GM23338 (cell line): Measurements from ENCODE around the gene CYP19A1. TPM values are rescaled to one million over a fixed set of nuclear protein-coding genes. Genes with fewer than 3 reads are reported as not detected.

Experiments used
- ATAC-seq: fragments of 200-7000 bp; cut with Tn5 transposase; 3 replicates; pipeline ENCODE4 v1.9.1; 2020
- DNase-seq: peaks from one replicate; pipeline ENCODE4 v3.0.0-alpha.2; 2015; ENCODE audit warnings: low spot score
- H2AFZ ChIP-seq: fragments of 200-600 bp; sonication (generic); 2 replicates; pipeline ENCODE4 v1.8.0; 2016; ENCODE audit warnings: antibody characterized with exemption, mild to moderate bottlenecking, moderate library complexity
- H3F3A ChIP-seq: fragments of 200-600 bp; sonication (generic); replicated peaks from 2 replicates; pipeline ENCODE4 v1.8.0; 2017; ENCODE audit warnings: antibody characterized with exemption, mixed run types, low read depth
- H3K27ac ChIP-seq: fragments of 200-600 bp; sonication (generic); 2 replicates; pipeline ENCODE4 v1.6.1; 2016; ENCODE audit warnings: low read depth
- H3K27me3 ChIP-seq: fragments of 200-600 bp; sonication (generic); 2 replicates; pipeline ENCODE4 v1.8.0; 2016; ENCODE audit warnings: mild to moderate bottlenecking, mixed run types, moderate library complexity; ENCODE audit not compliant: insufficient read depth
- H3K36me3 ChIP-seq: fragments of 200-600 bp; sonication (generic); 2 replicates; pipeline ENCODE4 v1.8.0; 2016; ENCODE audit warnings: mild to moderate bottlenecking; ENCODE audit not compliant: insufficient read depth
- H3K4me1 ChIP-seq: fragments of 200-600 bp; sonication (generic); 2 replicates; pipeline ENCODE4 v1.8.0; 2016; ENCODE audit warnings: mild to moderate bottlenecking, moderate library complexity; ENCODE audit not compliant: insufficient read depth
- H3K4me2 ChIP-seq: fragments of 200-600 bp; sonication (generic); 2 replicates; pipeline ENCODE4 v1.7.1; 2017; ENCODE audit warnings: mixed run types
- H3K4me3 ChIP-seq: fragments of 200-600 bp; sonication (generic); 2 replicates; pipeline ENCODE4 v1.6.1; 2016; ENCODE audit warnings: mixed run types
- H3K79me2 ChIP-seq: fragments of 200-600 bp; sonication (generic); replicated peaks from 2 replicates; pipeline ENCODE4 v1.8.0; 2017; ENCODE audit warnings: mild to moderate bottlenecking; ENCODE audit not compliant: insufficient read depth
- H3K9me2 ChIP-seq: fragments of 200-600 bp; sonication (generic); 2 replicates; pipeline ENCODE4 v1.8.0; 2017; ENCODE audit not compliant: insufficient read depth
- H4K20me1 ChIP-seq: fragments of 200-600 bp; sonication (generic); replicated peaks from 2 replicates; pipeline ENCODE4 v1.8.0; 2017; ENCODE audit warnings: mild to moderate bottlenecking; ENCODE audit not compliant: insufficient read depth
- H3K27ac Mint-ChIP-seq: 2 replicates; pipeline ENCODE4 v1.8.0; 2020; ENCODE audit warnings: inconsistent platforms, mild to moderate bottlenecking, moderate library complexity, mixed read lengths
- H3K27me3 Mint-ChIP-seq: 3 replicates; pipeline ENCODE4 v1.8.0; 2022; ENCODE audit warnings: low read depth, mild to moderate bottlenecking, moderate library complexity, mixed read lengths, inconsistent platforms; ENCODE audit not compliant: insufficient read depth, poor library complexity
- H3K36me3 Mint-ChIP-seq: 3 replicates; pipeline ENCODE4 v1.8.0; 2021; ENCODE audit warnings: low read depth, mild to moderate bottlenecking, inconsistent platforms, moderate library complexity, mixed read lengths
- H3K4me1 Mint-ChIP-seq: 3 replicates; pipeline ENCODE4 v1.8.0; 2020; ENCODE audit warnings: mild to moderate bottlenecking, inconsistent platforms, mixed read lengths
- H3K4me3 Mint-ChIP-seq: 3 replicates; pipeline ENCODE4 v1.8.0; 2021; ENCODE audit warnings: moderate library complexity, mild to moderate bottlenecking, inconsistent platforms, mixed read lengths
- H3K9me3 Mint-ChIP-seq: 3 replicates; pipeline ENCODE4 v1.8.0; 2020; ENCODE audit warnings: moderate library complexity, mild to moderate bottlenecking, inconsistent platforms, mixed read lengths
- CREB1 ChIP-seq: fragments of 250-450 bp; sonication (Bioruptor Pico); IDR thresholded peaks from 2 replicates; pipeline ENCODE4 v1.5.0; 2020; ENCODE audit warnings: low read depth, mild to moderate bottlenecking, moderate library complexity
- EZH2 ChIP-seq: fragments of 200-600 bp; sonication (generic); IDR thresholded peaks from one replicate; pipeline ENCODE4 v1.8.0; 2017; ENCODE audit warnings: antibody characterized with exemption, mild to moderate bottlenecking, low read depth; ENCODE audit not compliant: unreplicated experiment
- EZH2phosphoT487 ChIP-seq: fragments of 200-600 bp; sonication (generic); IDR thresholded peaks from one replicate; pipeline ENCODE4 v1.8.1; 2018; ENCODE audit warnings: antibody characterized with exemption; ENCODE audit not compliant: unreplicated experiment
- JUNB ChIP-seq: IDR thresholded peaks from one replicate; pipeline ENCODE4 v1.6.1; 2016; ENCODE audit warnings: antibody characterized with exemption; ENCODE audit not compliant: unreplicated experiment
- NANOG ChIP-seq: IDR thresholded peaks from 2 replicates; pipeline ENCODE4 v1.6.1; 2016; ENCODE audit warnings: antibody characterized with exemption, borderline replicate concordance
- POLR2AphosphoS5 ChIP-seq: IDR thresholded peaks from 2 replicates; pipeline ENCODE4 v1.6.1; 2016; ENCODE audit warnings: antibody characterized with exemption, low read depth
- STAT1 ChIP-seq: IDR thresholded peaks from one replicate; pipeline ENCODE4 v1.6.1; 2016; ENCODE audit warnings: antibody characterized with exemption; ENCODE audit not compliant: unreplicated experiment
- ZNF114 ChIP-seq: fragments of 250-450 bp; sonication (Bioruptor Pico); IDR thresholded peaks from 2 replicates; pipeline ENCODE4 v1.5.0; 2020; ENCODE audit warnings: mild to moderate bottlenecking, moderate library complexity
- ZNF331 ChIP-seq: fragments of 250-450 bp; sonication (Bioruptor Pico); IDR thresholded peaks from 2 replicates; pipeline ENCODE4 v1.5.0; 2020; ENCODE audit warnings: low read depth, mild to moderate bottlenecking, moderate library complexity
- polyA plus RNA-seq: library from polyadenylated mRNA; unstranded; fragments of >200 nt; fragmentation: Nextera tagmentation; extraction: Ambion mirVana; gene quantifications from 2 replicates; pipeline ENCODE4 v1.2.1, GENCODE V29; 2016
- total RNA-seq: library from RNA; depleted of rRNA; stranded (reverse); fragments of >200 nt; shearing (Covaris generic); gene quantifications from 2 replicates; pipeline ENCODE4 v1.2.3, GENCODE V29; 2014
- TF ChIP-seq, protein P1 (sequence below): IDR thresholded peaks from one replicate; pipeline ENCODE4 v1.6.1; 2018; ENCODE audit warnings: antibody characterized with exemption; ENCODE audit not compliant: unreplicated experiment
- TF ChIP-seq, protein P2 (sequence below), 2 experiments: fragments of 200-600 bp in 1 of 2; sonication (generic) in 1 of 2; conservative IDR thresholded peaks; 2 replicates each; pipeline versions ENCODE4 v1.5.1 to v1.6.1; 2016 to 2017; ENCODE audit warnings: antibody characterized with exemption in 2 of 2, low read depth in 2 of 2, mild to moderate bottlenecking in 2 of 2, moderate library complexity in 1 of 2
- TF ChIP-seq, protein P3 (sequence below): fragments of 250-450 bp; sonication (Bioruptor Pico); IDR thresholded peaks from 2 replicates; pipeline ENCODE4 v1.5.0; 2020; ENCODE audit warnings: mild to moderate bottlenecking, moderate library complexity
- TF ChIP-seq, protein P4 (sequence below): IDR thresholded peaks from 2 replicates; pipeline ENCODE4 v1.6.1; 2016; ENCODE audit warnings: antibody characterized with exemption

CYP19A1 gene
- total and polyA plus RNA-seq, 2 experiments from 2014 or later, result 0.42 TPM; not detected in 1

DNA sequence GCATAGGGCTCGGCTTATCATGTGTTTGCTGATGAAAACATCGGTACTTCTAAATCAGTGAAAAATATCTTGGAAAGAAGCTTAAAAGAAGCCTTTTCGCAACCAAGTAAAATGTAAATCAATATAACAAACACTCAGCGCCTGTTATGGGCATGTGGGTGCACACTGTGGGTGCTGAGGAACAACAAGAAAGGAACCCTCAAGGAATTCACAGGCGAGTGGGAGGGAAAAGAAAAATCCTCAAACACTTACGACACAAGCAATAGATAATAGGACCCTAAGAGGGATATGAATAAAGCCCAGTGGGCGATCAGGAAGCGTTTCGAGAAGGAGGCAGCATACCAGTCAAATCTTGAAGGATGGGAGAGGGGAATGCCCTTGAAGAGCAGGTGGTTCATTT is 25.0 kb upstream of the CYP19A1 start:
- H3K27me3 ChIP-seq, result no peaks in the 10 kb centered on the region
- Mint-ChIP-seq H3K4me3 (no peak overlapping the region), H3K27ac (no peak overlapping the region), H3K9me3 (no peaks in the 10 kb centered on the region), H3K4me1 (peaks cover 2% of the 10 kb centered on the region; the same call in 1 of the 3 replicates), H3K36me3 (no peaks in the 10 kb centered on the region), H3K27me3 (peaks cover 1% of the 10 kb centered on the region)
- H3F3A ChIP-seq, result no peaks in the 10 kb centered on the region
- H3K36me3 ChIP-seq, result no peaks in the 10 kb centered on the region
- no peaks in the 10 kb centered on the region; the same call in 1 of the 2 replicates for H3K4me1 ChIP-seq
- DNase-seq (peak; percentile 24), ATAC-seq (peak; percentile 46; the same call in 2 of the 3 replicates)
- H3K4me3 ChIP-seq, result no peak overlapping the region
- no peak overlapping the region for H3K27ac ChIP-seq
- TF ChIP-seq JUNB (no peak), ZNF114 (CRISPR knock-in tag) (no peak), POLR2AphosphoS5 (no peak), CREB1 (CRISPR knock-in tag) (no peak), NANOG (no peak), STAT1 (no peak), EZH2phosphoT487 (no peak), EZH2 (no peak), ZNF331 (CRISPR knock-in tag) (no peak)
- TF ChIP-seq, protein P1, sequence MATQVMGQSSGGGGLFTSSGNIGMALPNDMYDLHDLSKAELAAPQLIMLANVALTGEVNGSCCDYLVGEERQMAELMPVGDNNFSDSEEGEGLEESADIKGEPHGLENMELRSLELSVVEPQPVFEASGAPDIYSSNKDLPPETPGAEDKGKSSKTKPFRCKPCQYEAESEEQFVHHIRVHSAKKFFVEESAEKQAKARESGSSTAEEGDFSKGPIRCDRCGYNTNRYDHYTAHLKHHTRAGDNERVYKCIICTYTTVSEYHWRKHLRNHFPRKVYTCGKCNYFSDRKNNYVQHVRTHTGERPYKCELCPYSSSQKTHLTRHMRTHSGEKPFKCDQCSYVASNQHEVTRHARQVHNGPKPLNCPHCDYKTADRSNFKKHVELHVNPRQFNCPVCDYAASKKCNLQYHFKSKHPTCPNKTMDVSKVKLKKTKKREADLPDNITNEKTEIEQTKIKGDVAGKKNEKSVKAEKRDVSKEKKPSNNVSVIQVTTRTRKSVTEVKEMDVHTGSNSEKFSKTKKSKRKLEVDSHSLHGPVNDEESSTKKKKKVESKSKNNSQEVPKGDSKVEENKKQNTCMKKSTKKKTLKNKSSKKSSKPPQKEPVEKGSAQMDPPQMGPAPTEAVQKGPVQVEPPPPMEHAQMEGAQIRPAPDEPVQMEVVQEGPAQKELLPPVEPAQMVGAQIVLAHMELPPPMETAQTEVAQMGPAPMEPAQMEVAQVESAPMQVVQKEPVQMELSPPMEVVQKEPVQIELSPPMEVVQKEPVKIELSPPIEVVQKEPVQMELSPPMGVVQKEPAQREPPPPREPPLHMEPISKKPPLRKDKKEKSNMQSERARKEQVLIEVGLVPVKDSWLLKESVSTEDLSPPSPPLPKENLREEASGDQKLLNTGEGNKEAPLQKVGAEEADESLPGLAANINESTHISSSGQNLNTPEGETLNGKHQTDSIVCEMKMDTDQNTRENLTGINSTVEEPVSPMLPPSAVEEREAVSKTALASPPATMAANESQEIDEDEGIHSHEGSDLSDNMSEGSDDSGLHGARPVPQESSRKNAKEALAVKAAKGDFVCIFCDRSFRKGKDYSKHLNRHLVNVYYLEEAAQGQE, result no peak
- TF ChIP-seq, protein P2, sequence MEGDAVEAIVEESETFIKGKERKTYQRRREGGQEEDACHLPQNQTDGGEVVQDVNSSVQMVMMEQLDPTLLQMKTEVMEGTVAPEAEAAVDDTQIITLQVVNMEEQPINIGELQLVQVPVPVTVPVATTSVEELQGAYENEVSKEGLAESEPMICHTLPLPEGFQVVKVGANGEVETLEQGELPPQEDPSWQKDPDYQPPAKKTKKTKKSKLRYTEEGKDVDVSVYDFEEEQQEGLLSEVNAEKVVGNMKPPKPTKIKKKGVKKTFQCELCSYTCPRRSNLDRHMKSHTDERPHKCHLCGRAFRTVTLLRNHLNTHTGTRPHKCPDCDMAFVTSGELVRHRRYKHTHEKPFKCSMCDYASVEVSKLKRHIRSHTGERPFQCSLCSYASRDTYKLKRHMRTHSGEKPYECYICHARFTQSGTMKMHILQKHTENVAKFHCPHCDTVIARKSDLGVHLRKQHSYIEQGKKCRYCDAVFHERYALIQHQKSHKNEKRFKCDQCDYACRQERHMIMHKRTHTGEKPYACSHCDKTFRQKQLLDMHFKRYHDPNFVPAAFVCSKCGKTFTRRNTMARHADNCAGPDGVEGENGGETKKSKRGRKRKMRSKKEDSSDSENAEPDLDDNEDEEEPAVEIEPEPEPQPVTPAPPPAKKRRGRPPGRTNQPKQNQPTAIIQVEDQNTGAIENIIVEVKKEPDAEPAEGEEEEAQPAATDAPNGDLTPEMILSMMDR (conservative IDR thresholded peaks at IDR 0.05; ENCODE audit: low read depth in 2 of 2), result no peak
- TF ChIP-seq, protein P3, sequence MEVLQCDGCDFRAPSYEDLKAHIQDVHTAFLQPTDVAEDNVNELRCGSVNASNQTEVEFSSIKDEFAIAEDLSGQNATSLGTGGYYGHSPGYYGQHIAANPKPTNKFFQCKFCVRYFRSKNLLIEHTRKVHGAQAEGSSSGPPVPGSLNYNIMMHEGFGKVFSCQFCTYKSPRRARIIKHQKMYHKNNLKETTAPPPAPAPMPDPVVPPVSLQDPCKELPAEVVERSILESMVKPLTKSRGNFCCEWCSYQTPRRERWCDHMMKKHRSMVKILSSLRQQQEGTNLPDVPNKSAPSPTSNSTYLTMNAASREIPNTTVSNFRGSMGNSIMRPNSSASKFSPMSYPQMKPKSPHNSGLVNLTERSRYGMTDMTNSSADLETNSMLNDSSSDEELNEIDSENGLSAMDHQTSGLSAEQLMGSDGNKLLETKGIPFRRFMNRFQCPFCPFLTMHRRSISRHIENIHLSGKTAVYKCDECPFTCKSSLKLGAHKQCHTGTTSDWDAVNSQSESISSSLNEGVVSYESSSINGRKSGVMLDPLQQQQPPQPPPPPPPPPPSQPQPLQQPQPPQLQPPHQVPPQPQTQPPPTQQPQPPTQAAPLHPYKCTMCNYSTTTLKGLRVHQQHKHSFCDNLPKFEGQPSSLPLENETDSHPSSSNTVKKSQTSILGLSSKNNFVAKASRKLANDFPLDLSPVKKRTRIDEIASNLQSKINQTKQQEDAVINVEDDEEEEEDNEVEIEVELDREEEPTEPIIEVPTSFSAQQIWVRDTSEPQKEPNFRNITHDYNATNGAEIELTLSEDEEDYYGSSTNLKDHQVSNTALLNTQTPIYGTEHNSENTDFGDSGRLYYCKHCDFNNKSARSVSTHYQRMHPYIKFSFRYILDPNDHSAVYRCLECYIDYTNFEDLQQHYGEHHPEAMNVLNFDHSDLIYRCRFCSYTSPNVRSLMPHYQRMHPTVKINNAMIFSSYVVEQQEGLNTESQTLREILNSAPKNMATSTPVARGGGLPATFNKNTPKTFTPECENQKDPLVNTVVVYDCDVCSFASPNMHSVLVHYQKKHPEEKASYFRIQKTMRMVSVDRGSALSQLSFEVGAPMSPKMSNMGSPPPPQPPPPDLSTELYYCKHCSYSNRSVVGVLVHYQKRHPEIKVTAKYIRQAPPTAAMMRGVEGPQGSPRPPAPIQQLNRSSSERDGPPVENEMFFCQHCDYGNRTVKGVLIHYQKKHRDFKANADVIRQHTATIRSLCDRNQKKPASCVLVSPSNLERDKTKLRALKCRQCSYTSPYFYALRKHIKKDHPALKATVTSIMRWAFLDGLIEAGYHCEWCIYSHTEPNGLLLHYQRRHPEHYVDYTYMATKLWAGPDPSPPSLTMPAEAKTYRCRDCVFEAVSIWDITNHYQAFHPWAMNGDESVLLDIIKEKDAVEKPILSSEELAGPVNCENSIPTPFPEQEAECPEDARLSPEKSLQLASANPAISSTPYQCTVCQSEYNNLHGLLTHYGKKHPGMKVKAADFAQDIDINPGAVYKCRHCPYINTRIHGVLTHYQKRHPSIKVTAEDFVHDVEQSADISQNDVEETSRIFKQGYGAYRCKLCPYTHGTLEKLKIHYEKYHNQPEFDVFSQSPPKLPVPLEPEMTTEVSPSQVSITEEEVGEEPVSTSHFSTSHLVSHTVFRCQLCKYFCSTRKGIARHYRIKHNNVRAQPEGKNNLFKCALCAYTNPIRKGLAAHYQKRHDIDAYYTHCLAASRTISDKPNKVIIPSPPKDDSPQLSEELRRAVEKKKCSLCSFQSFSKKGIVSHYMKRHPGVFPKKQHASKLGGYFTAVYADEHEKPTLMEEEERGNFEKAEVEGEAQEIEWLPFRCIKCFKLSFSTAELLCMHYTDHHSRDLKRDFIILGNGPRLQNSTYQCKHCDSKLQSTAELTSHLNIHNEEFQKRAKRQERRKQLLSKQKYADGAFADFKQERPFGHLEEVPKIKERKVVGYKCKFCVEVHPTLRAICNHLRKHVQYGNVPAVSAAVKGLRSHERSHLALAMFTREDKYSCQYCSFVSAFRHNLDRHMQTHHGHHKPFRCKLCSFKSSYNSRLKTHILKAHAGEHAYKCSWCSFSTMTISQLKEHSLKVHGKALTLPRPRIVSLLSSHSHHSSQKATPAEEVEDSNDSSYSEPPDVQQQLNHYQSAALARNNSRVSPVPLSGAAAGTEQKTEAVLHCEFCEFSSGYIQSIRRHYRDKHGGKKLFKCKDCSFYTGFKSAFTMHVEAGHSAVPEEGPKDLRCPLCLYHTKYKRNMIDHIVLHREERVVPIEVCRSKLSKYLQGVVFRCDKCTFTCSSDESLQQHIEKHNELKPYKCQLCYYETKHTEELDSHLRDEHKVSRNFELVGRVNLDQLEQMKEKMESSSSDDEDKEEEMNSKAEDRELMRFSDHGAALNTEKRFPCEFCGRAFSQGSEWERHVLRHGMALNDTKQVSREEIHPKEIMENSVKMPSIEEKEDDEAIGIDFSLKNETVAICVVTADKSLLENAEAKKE (CRISPR knock-in tag), result no peak
- TF ChIP-seq, protein P4, sequence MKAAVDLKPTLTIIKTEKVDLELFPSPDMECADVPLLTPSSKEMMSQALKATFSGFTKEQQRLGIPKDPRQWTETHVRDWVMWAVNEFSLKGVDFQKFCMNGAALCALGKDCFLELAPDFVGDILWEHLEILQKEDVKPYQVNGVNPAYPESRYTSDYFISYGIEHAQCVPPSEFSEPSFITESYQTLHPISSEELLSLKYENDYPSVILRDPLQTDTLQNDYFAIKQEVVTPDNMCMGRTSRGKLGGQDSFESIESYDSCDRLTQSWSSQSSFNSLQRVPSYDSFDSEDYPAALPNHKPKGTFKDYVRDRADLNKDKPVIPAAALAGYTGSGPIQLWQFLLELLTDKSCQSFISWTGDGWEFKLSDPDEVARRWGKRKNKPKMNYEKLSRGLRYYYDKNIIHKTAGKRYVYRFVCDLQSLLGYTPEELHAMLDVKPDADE, result no peak
- no peaks in the 10 kb centered on the region for H3K79me2 ChIP-seq
- no peaks in the 10 kb centered on the region for H3K9me2 ChIP-seq
- H3K4me2 ChIP-seq, result no peak overlapping the region
- no peaks in the 10 kb centered on the region for H4K20me1 ChIP-seq
- H2AFZ ChIP-seq, result no peak overlapping the region
